Endothelial cell (in vitro differentiated cells): ENCODE data around the gene VTI1A. TPM values are rescaled to one million over a fixed set of nuclear protein-coding genes. Genes with fewer than 3 reads are reported as not detected.

ENCODE experiments used
- DNase-seq: peaks from one replicate; pipeline ENCODE4 v3.0.0; 2021; ENCODE audit warnings: low spot score
- H3K27ac Mint-ChIP-seq: one replicate; pipeline ENCODE4 v1.8.0; 2021; ENCODE audit warnings: mixed read lengths, inconsistent platforms; ENCODE audit not compliant: unreplicated experiment
- H3K27me3 Mint-ChIP-seq: one replicate; pipeline ENCODE4 v1.8.0; 2021; ENCODE audit warnings: mild to moderate bottlenecking, moderate library complexity, mixed read lengths, inconsistent platforms; ENCODE audit not compliant: unreplicated experiment
- H3K36me3 Mint-ChIP-seq: one replicate; pipeline ENCODE4 v1.8.0; 2021; ENCODE audit warnings: mild to moderate bottlenecking, low read depth, mixed read lengths, inconsistent platforms; ENCODE audit not compliant: unreplicated experiment
- H3K4me1 Mint-ChIP-seq: one replicate; pipeline ENCODE4 v1.8.0; 2021; ENCODE audit warnings: mild to moderate bottlenecking, mixed read lengths, inconsistent platforms; ENCODE audit not compliant: unreplicated experiment
- H3K4me3 Mint-ChIP-seq: one replicate; pipeline ENCODE4 v1.8.0; 2021; ENCODE audit warnings: mild to moderate bottlenecking, mixed read lengths, inconsistent platforms; ENCODE audit not compliant: unreplicated experiment
- H3K9me3 Mint-ChIP-seq: one replicate; pipeline ENCODE4 v1.8.0; 2021; ENCODE audit warnings: mixed read lengths, inconsistent platforms; ENCODE audit not compliant: unreplicated experiment
- CTCF ChIP-seq: fragments of 200-600 bp; sonication (generic); IDR thresholded peaks from one replicate; pipeline ENCODE4 v1.5.0; 2021; ENCODE audit warnings: antibody characterized with exemption; ENCODE audit not compliant: unreplicated experiment
- total RNA-seq: library from RNA; stranded (reverse); fragmentation: NEBNext Ultra II Directional; extraction: Animal tissue kit (Norgen Biotek cat#: 25700); gene quantifications from one replicate; pipeline ENCODE4 v1.2.1, GENCODE V29; 2021; ENCODE audit not compliant: unreplicated experiment

Gene VTI1A
- total RNA-seq, 1 donor from 2014 or later = 35.4 TPM

DNA sequence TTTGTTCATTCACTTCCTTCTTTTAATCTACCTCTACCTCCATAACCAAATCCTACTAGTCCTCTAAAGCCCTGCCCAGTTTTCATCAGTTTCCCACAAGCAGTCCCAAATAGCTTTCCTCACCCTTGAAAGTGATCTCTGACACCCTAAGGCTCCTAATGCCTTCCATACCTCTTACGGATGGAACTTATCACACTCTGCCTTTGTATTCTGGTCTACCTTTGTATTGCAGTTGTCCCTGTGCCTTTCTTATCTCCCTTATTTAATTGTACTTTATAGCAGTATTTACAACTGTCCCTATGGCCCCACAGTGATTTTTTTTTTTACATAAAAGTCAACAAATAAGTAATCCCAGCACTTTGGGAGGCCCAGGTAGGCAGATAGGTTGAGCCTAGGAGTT, 39.3 kb upstream of the VTI1A start:
- Mint-ChIP-seq H3K27ac (no peak overlapping the region), H3K4me1 (peaks cover 5% of the 10 kb centered on the region), H3K36me3 (no peaks in the 10 kb centered on the region), H3K27me3 (no peaks in the 10 kb centered on the region), H3K9me3 (no peaks in the 10 kb centered on the region), H3K4me3 (no peak overlapping the region)
- no peak for DNase-seq
- TF ChIP-seq CTCF = no peak

GRCh38 chr10:112409299-112409698, 37.7 kb upstream of the VTI1A start:
- H3K27ac Mint-ChIP-seq = no peak overlapping the region
- TF ChIP-seq CTCF = no peak
- no peaks in the 10 kb centered on the region for H3K27me3 Mint-ChIP-seq
- H3K4me1 Mint-ChIP-seq = peaks cover 5% of the 10 kb centered on the region
- H3K9me3 Mint-ChIP-seq = no peaks in the 10 kb centered on the region
- H3K4me3 Mint-ChIP-seq = no peak overlapping the region
- DNase-seq = no peak
- no peaks in the 10 kb centered on the region for H3K36me3 Mint-ChIP-seq

DNA sequence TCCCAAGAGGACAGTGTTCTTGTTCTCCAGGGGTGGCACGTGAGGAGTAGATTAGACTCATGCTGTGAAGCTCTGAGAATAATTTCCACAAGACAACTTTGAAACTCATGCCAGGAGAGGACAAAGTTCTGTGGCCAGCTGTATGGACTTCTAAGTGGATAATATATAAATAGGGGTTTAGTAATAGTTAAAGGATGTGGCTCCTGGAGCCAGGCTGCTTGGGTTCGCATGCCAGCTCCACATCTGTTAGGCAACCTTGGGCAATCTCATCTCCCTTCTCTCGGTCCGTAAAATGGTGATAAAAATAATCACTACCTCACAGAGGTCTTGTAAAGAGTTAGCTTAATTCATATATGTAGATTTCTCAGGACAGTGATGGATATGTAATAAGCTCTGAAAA, 37.3 kb upstream of the VTI1A start:
- H3K36me3 Mint-ChIP-seq = no peaks in the 10 kb centered on the region
- no peak overlapping the region for H3K4me3 Mint-ChIP-seq
- TF ChIP-seq CTCF = no peak
- no peak for DNase-seq
- no peaks in the 10 kb centered on the region for H3K9me3 Mint-ChIP-seq
- no peak overlapping the region for H3K27ac Mint-ChIP-seq
- no peaks in the 10 kb centered on the region for H3K27me3 Mint-ChIP-seq
- H3K4me1 Mint-ChIP-seq = peaks cover 5% of the 10 kb centered on the region

DNA sequence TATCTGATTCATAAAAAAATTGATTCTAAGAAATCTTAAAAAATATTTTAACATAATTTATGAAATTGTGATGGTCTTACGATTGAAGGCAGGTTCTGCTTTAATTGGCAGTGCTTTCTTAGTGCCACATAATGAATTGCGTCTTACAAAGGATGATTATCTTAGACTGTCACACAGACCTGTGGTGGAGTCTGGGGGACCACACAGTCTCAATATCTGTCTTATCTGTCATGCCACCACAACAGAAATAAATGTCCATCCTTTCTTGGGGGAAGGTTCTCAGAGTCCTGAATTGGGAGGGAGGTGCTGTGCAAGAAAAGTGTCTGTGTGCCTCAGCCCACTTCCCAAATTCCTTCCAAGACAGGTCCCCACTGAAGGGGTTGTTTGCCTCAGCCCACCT, 34.3 kb upstream of the VTI1A start:
- Mint-ChIP-seq H3K27ac (no peak overlapping the region), H3K9me3 (no peaks in the 10 kb centered on the region), H3K4me3 (no peak overlapping the region), H3K4me1 (peaks cover 5% of the 10 kb centered on the region), H3K36me3 (no peaks in the 10 kb centered on the region), H3K27me3 (peaks cover 1% of the 10 kb centered on the region)
- no peak for TF ChIP-seq CTCF
- no peak for DNase-seq

DNA sequence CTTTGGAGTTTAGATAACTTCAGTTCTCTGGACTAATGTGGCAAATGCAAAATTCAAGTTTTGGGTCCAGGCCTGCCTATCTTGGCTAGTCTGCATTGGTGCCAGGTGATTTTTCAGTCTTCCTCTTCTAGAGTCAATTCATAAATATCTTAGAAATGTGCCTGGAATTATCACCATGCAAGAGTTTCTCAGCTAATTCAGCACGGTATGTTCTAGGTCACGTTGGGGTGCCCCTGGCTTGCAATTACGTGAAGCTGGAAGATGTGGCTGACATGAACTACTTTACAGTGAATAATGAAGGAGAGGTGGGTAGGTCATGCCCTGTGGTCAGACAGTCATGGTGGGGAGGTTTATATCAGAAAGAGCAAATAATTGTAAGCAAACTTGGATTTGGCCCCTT, 25.3 kb upstream of the VTI1A start:
- H3K4me1 Mint-ChIP-seq = peaks cover 4% of the 10 kb centered on the region
- no peaks in the 10 kb centered on the region for H3K9me3 Mint-ChIP-seq
- no peak overlapping the region for H3K27ac Mint-ChIP-seq
- DNase-seq = no peak
- no peak for TF ChIP-seq CTCF
- H3K4me3 Mint-ChIP-seq = no peak overlapping the region
- H3K36me3 Mint-ChIP-seq = no peaks in the 10 kb centered on the region
- H3K27me3 Mint-ChIP-seq = no peaks in the 10 kb centered on the region
